ENCODE data around the gene PLXNA3. TPM values are rescaled to one million over a fixed set of nuclear protein-coding genes. Genes with fewer than 3 reads are reported as not detected.

Gene PLXNA3
- total and polyA plus RNA-seq, 12 donors, result 2.1 to 83.6 (median 24.8) TPM

- H3K9me3 ChIP-seq (replicated peaks in 1 of 3), result no peaks in the 10 kb centered on the region
- peak; percentile 92 to 98 (median 95) for DNase-seq
- H3K27ac ChIP-seq, result peak within 1 kb of the TSS in 4 of 5 donors; percentile 15 to 85 (median 78)
- no peaks in the 10 kb centered on the region for H3K27me3 ChIP-seq
- peak within 1 kb of the TSS in 3 of 4 donors; percentile 18 to 64 (median 33) for H3K4me3 ChIP-seq
- TF ChIP-seq POLR2A (IDR thresholded peaks at IDR 0.05) (peak in 1 of 2 donors; percentile 54), CTCF (IDR thresholded peaks at IDR 0.05) (no peak)
- intact Hi-C loops (cut with DNase I), result no loop called here
- peaks cover 0 to 15% of the 10 kb centered on the region in 2 donors for H3K4me1 ChIP-seq (replicated peaks in 1 of 2)
- peaks cover 0 to 20% of the 10 kb centered on the region in 2 donors for H3K36me3 ChIP-seq (replicated peaks in 1 of 2)
- WGBS, 4 donors, result 8 to 55% (median 29%) methylated on average over 28 to 87 of the region's 87 CpGs
These were observed 29.6 kb upstream of the PLXNA3 start, which contains the start of gene ATP6AP1 for GRCh38 chrX:154428176-154429171. ATP6AP1 (plus strand) TSS chrX:154428677; CDS start chrX:154428693, 16 bp downstream.

DNA sequence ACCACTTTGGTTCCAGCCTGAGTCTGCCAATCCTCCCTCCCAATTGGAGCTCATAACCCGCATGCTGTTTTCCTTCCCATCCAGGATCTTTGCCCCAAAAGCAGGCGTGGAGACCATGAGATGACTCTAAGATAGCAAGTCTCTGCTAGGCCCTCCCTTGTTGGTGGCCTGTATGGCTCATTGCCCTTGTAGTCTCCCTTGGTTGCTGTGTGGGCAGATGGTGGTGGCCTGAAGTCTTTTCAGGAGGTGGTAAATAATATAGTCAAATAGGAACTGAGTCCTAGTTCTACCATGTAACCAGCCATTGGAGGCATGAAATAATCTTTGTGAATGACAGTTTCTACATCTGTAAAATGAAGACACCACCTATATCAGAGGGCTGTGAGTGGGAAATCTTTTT lies 28.4 kb upstream of the PLXNA3 start:
- intact Hi-C loops (cut with DNase I), result no loop called here
- Histone ChIP-seq H3K27me3 (no peaks in the 10 kb centered on the region), H3K4me1 (replicated peaks in 1 of 2) (peaks cover 0 to 15% of the 10 kb centered on the region in 2 donors), H3K4me3 (peak overlapping the region in 1 of 4 donors; percentile 64), H3K27ac (peak overlapping the region in 2 of 5 donors; percentile 81 to 85), H3K36me3 (replicated peaks in 1 of 2) (peaks cover 0 to 30% of the 10 kb centered on the region in 2 donors), H3K9me3 (replicated peaks in 1 of 3) (no peaks in the 10 kb centered on the region)
- TF ChIP-seq POLR2A (IDR thresholded peaks at IDR 0.05) (no peak), CTCF (IDR thresholded peaks at IDR 0.05) (no peak)
- DNase-seq, result no peak
- WGBS, 4 donors, result 60 to 82% (median 74%) methylated on average over 1 to 2 of the region's 2 CpGs

DNA sequence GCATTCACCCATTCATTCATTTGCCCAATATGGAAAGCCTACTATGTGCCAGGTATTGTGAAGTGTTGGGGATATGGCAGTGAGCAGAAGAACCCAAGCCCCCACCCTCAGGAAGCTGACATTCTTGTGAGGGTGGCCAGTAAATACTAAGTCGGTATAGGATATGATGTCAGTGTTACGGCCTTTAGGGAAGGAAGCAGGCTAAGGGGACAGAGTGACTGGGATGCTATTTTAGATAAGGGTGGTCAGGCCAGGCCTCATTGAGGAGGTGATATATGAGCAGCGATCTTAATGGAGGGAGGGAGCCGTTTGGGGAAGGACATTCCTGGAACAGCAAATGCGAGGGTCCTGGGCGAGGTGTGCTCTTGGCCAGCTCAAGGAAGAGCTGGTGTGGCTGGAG lies 27.6 kb upstream of the PLXNA3 start:
- Histone ChIP-seq H3K27me3 (no peaks in the 10 kb centered on the region), H3K9me3 (replicated peaks in 1 of 3) (no peaks in the 10 kb centered on the region), H3K4me3 (no peak overlapping the region), H3K4me1 (replicated peaks in 1 of 2) (peaks cover 0 to 15% of the 10 kb centered on the region in 2 donors), H3K36me3 (replicated peaks in 1 of 2) (peaks cover 0 to 37% of the 10 kb centered on the region in 2 donors), H3K27ac (peak overlapping the region in 2 of 5 donors; percentile 59)
- no peak for DNase-seq
- TF ChIP-seq POLR2A (IDR thresholded peaks at IDR 0.05) (no peak), CTCF (IDR thresholded peaks at IDR 0.05) (no peak)
- intact Hi-C loops (cut with DNase I), result no loop called here
- 52 to 69% (median 65%) methylated on average over 6 of the region's 6 CpGs for WGBS, 4 donors

DNA sequence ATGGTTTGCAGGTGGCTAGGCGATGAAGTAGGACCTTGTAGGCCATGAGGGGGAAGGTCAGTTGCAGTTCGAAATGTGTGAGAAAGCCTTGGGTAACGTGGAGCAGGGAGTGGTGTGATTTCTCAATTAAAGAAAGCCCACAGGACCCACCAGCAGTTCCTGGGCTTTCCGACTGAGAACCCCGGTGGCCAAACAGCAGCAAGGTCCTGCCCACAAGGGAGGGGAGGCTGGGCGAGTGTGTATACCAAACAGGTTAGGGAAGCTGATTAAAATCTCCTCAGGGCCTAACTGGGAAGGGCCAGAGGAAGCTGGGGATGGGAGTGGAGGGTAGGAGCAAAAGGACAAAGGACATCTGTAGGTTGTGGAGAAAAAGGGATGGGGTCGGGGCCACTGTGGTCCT lies 27.2 kb upstream of the PLXNA3 start:
- H3K4me1 ChIP-seq (replicated peaks in 1 of 2), result peaks cover 0 to 15% of the 10 kb centered on the region in 2 donors
- no peaks in the 10 kb centered on the region for H3K9me3 ChIP-seq (replicated peaks in 1 of 3)
- no peak overlapping the region for H3K4me3 ChIP-seq
- intact Hi-C loops (cut with DNase I), result no loop called here
- H3K27me3 ChIP-seq, result no peaks in the 10 kb centered on the region
- 46 to 62% (median 55%) methylated on average over 5 to 7 of the region's 7 CpGs for WGBS, 4 donors
- peaks cover 0 to 42% of the 10 kb centered on the region in 2 donors for H3K36me3 ChIP-seq (replicated peaks in 1 of 2)
- TF ChIP-seq POLR2A (IDR thresholded peaks at IDR 0.05) (no peak), CTCF (IDR thresholded peaks at IDR 0.05) (no peak)
- peak overlapping the region in 2 of 5 donors; percentile 59 for H3K27ac ChIP-seq
- no peak for DNase-seq

All from adrenal gland (tissue), 12 donors.